Mucosa of descending colon (tissue), 3 donors: ENCODE results near the gene GRK3. TPM values are rescaled to one million over a fixed set of nuclear protein-coding genes. Genes with fewer than 3 reads are reported as not detected.

Experiments
- ATAC-seq: fragments of 200-7000 bp; cut with Tn5 transposase; one replicate; pipeline ENCODE4 v1.9.1; 2020; ENCODE audit warnings: mild to moderate bottlenecking, moderate library complexity
- DNase-seq, 3 donors: peaks; one replicate each; pipeline ENCODE4 v3.0.0-alpha.2; 2020
- H3K36me3 ChIP-seq: fragments of 200-600 bp; one replicate; pipeline ENCODE4 v1.8.0; 2021; ENCODE audit warnings: low read depth, mild to moderate bottlenecking
- H3K4me1 ChIP-seq: fragments of 200-600 bp; one replicate; pipeline ENCODE4 v1.8.0; 2021; ENCODE audit warnings: low read depth, mild to moderate bottlenecking
- H3K4me3 ChIP-seq: fragments of 200-600 bp; one replicate; pipeline ENCODE4 v1.8.0; 2021; ENCODE audit warnings: mild to moderate bottlenecking
- H3K9me3 ChIP-seq: fragments of 200-600 bp; one replicate; pipeline ENCODE4 v1.8.0; 2021; ENCODE audit warnings: mild to moderate bottlenecking
- CTCF ChIP-seq: fragments of 200-600 bp; IDR thresholded peaks from one replicate; pipeline ENCODE4 v1.8.0; 2022; ENCODE audit warnings: antibody characterized with exemption, mild to moderate bottlenecking
- intact Hi-C, 2 donors: fragments of 100-400 bp; cut with DNase I in 1 of 2; cut with micrococcal nuclease in 1 of 2; formaldehyde crosslinking; loops; one replicate each; pipeline versions ENCODE4 v1.11.0 to v1.11.1; 2022; cut with DNase I, micrococcal nuclease
- total RNA-seq, 3 donors: library from RNA; stranded (reverse); fragmentation: NEBNext Ultra II Directional in 2 of 3; extraction: Animal tissue kit (Norgen Biotek cat#: 25700) in 2 of 3; gene quantifications; one replicate each; pipeline versions ENCODE4 v1.2.1 to v1.2.4, GENCODE V29; 2021 to 2023
- donor health status: DM: no; HTN: no; CAD: no; lungs with moderate emphysema.
- donor health status: DM: no; HTN: no; CAD: no.
- donor health status: DM: no; HTN: yes; CAD: no.

Gene GRK3
- total RNA-seq, 3 donors from 2014 or later, result 2.1 to 16.1 (median 3.2) TPM

DNA sequence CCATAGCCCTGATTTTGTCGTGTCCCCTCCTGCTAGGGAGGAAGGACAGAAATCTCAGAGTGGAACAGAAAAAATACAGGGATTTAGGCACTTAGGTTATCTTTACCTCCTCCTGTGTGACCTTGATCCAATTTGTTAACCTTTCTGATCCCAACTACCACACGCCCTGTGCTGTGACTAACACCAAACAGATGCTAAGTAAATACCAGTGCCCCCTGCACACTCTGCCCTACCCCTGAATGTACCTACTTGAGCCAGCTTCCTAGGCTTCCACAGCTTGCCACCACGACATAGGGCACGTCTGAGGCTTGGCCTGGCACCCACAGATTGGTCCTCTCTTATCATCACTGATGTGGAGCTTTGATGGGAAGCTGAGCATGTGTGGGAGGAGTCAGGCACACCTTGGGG is 186.7 kb downstream of the GRK3 start:
- DNase-seq, result no peak
- Histone ChIP-seq H3K36me3 (no peaks in the 10 kb centered on the region), H3K9me3 (no peaks in the 10 kb centered on the region), H3K4me1 (peaks cover 1% of the 10 kb centered on the region), H3K4me3 (no peak overlapping the region)
- no peak for TF ChIP-seq CTCF
- ATAC-seq, result no peak
- intact Hi-C loops, result no loop called here

- Histone ChIP-seq H3K4me1 (no peaks in the 10 kb centered on the region), H3K36me3 (no peaks in the 10 kb centered on the region), H3K9me3 (no peaks in the 10 kb centered on the region), H3K4me3 (no peak overlapping the region)
- intact Hi-C loops, result no loop called here
- DNase-seq (no peak), ATAC-seq (no peak)
- no peak for TF ChIP-seq CTCF
Observed at GRCh38 chr22:25752615-25753214, 188.2 kb downstream of the GRK3 start.

DNA sequence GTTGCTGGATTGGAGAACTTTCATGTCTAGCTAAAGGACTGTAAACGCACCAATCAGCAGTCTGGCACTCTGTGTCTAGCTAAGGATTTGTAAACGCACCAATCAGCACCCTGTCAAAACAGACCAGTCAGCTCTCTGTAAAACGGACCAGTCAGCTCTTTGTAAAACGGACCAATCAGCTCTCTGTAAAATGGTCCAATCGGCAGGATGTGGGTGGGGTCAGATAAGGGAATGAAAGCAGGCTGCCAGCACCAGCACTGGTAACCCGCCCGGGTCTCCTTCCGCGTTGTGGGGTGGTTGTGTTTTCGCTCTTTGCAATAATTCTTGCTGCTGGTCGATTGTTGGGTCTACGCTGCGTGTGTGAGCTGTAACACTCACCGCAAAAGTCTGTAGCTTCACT is 188.8 kb downstream of the GRK3 start:
- H3K4me1 ChIP-seq, result no peaks in the 10 kb centered on the region
- no peak for TF ChIP-seq CTCF
- H3K36me3 ChIP-seq, result no peaks in the 10 kb centered on the region
- DNase-seq (no peak), ATAC-seq (no peak)
- intact Hi-C loops, result no loop called here
- H3K9me3 ChIP-seq, result no peaks in the 10 kb centered on the region
- no peak overlapping the region for H3K4me3 ChIP-seq

DNA sequence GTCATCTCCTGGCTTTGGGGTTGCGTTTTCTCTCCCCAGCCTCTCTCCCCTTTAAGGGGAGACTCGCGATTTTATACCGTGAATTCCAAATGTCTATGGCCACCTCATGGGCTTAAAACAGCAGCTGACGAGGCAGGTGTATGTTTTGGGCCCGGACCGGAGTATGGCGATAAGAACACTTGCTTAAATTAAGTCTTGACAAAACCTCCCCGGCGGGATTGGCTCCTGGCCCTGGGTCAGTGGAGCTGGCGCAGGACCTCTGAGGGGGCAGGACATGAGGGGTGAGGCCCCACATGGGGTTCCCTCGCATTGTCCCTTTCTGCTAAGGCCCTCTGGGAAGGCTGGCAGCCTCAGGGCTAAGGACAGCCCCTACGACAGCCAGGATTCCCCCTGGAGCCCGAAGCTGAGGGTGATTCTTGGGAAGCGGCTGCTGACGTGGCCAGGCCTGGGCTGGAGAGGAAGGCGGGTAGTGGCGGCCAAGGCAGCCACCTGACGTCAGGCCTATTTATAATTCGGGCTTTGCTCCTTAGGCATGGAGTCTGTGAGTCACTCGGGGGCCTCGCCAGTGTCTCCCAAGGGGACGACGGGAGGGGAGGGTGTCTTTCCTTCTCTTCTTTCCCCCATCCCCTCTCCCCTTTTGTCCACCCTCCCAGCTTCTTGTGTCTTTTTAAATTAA is 190.2 kb downstream of the GRK3 start:
- Histone ChIP-seq H3K9me3 (no peaks in the 10 kb centered on the region), H3K36me3 (no peaks in the 10 kb centered on the region), H3K4me3 (no peak overlapping the region), H3K4me1 (no peaks in the 10 kb centered on the region)
- intact Hi-C loops, result no loop called here
- TF ChIP-seq CTCF, result no peak
- ATAC-seq (peak; percentile 10), DNase-seq (peak in 1 of 3 donors; percentile 37)

- intact Hi-C loops, result no loop called here
- H3K4me1 ChIP-seq, result no peaks in the 10 kb centered on the region
- TF ChIP-seq CTCF, result no peak
- no peaks in the 10 kb centered on the region for H3K9me3 ChIP-seq
- no peaks in the 10 kb centered on the region for H3K36me3 ChIP-seq
- DNase-seq (no peak), ATAC-seq (no peak)
- no peak overlapping the region for H3K4me3 ChIP-seq
Observed at GRCh38 chr22:25757686-25758085, 193.2 kb downstream of the GRK3 start.
